HG03175 (cell line): ENCODE results near the gene ST3GAL6.

Experiments
- ATAC-seq: cut with Tn5 transposase; IDR thresholded peaks from one replicate; pipeline ENCODE4 v1.9.1; 2021; ENCODE audit warnings: mild to moderate bottlenecking, moderate library complexity; ENCODE audit not compliant: unreplicated experiment

Gene ST3GAL6

GRCh38 chr3:98839846-98840245, 76.7 kb downstream of the ST3GAL6 start:
- ATAC-seq, result no peak

- ATAC-seq, result no peak
These were observed 80.3 kb downstream of the ST3GAL6 start for GRCh38 chr3:98843266-98843959.
